IMR-90 (cell line): Measurements from ENCODE around the gene USP31. TPM values are rescaled to one million over a fixed set of nuclear protein-coding genes. Genes with fewer than 3 reads are reported as not detected.

ENCODE experiments used
- ATAC-seq: fragments of 200-7000 bp; cut with Tn5 transposase; 2 replicates; pipeline ENCODE4 v1.9.1; 2020; ENCODE audit warnings: low read depth, mild to moderate bottlenecking, moderate library complexity
- BruUV-seq: library from RNA; stranded (reverse); fragments of 400-500 nt; replicated peaks from 2 replicates; lab custom pipeline; 2021; lab: Mats Ljungman, UMichigan
- CTCF ChIA-PET: fragments of 300-600 bp; formaldehyde crosslinking; extraction: SDS; loops from one replicate; lab custom pipeline; 2021; ENCODE audit warnings: antibody characterized with exemption; lab: Yijun Ruan, JAX
- POLR2A ChIA-PET: fragments of 300-600 bp; sonication (Branson Sonifier 250); formaldehyde crosslinking; loops from one replicate; lab custom pipeline; 2022; ENCODE audit warnings: antibody characterized with exemption; ENCODE audit not compliant: unreplicated experiment; lab: Charles Lee
- DNase-seq: peaks from one replicate; pipeline ENCODE4 v3.0.0; 2013
- H2AFZ ChIP-seq: replicated peaks from 2 replicates; pipeline ENCODE3; 2013; ENCODE audit warnings: low read length, mild to moderate bottlenecking; ENCODE audit not compliant: poor library complexity
- H2AK5ac ChIP-seq: 2 replicates; pipeline ENCODE4 v1.6.1; 2013; ENCODE audit warnings: low read depth, low read length, inconsistent platforms
- H2AK9ac ChIP-seq: replicated peaks from 2 replicates; pipeline ENCODE3; 2013; ENCODE audit warnings: mild to moderate bottlenecking, low read depth, low read length, moderate library complexity; ENCODE audit not compliant: poor library complexity
- H2BK120ac ChIP-seq: 2 replicates; pipeline ENCODE4 v1.6.1; 2013; ENCODE audit warnings: low read depth, low read length, inconsistent platforms
- H2BK15ac ChIP-seq: 3 replicates; pipeline ENCODE4 v1.6.1; 2013; ENCODE audit warnings: low read depth, low read length, inconsistent platforms
- H2BK20ac ChIP-seq: 2 replicates; pipeline ENCODE4 v1.6.1; 2013; ENCODE audit warnings: low read depth, mild to moderate bottlenecking, inconsistent platforms, low read length, moderate library complexity
- H2BK5ac ChIP-seq: 2 replicates; pipeline ENCODE4 v1.6.1; 2013; ENCODE audit warnings: mild to moderate bottlenecking, low read depth, low read length, inconsistent platforms; ENCODE audit not compliant: poor library complexity, severe bottlenecking
- H3K14ac ChIP-seq: replicated peaks from 2 replicates; pipeline ENCODE4 v1.6.1; 2013; ENCODE audit warnings: low read depth, low read length, inconsistent platforms
- H3K18ac ChIP-seq: 2 replicates; pipeline ENCODE4 v1.6.1; 2013; ENCODE audit warnings: low read depth, low read length, control low read depth
- H3K23ac ChIP-seq: 2 replicates; pipeline ENCODE4 v1.6.1; 2013; ENCODE audit warnings: low read depth, low read length, inconsistent platforms
- H3K27ac ChIP-seq: 2 replicates; pipeline ENCODE4 v1.5.1; 2013; ENCODE audit warnings: mild to moderate bottlenecking, control low read depth, low read length; ENCODE audit not compliant: insufficient read depth
- H3K27me3 ChIP-seq: 2 replicates; pipeline ENCODE4 v1.6.1; 2013; ENCODE audit warnings: low read length; ENCODE audit not compliant: control insufficient read depth, insufficient read depth
- H3K36me3 ChIP-seq: 2 replicates; pipeline ENCODE4 v1.6.1; 2013; ENCODE audit warnings: low read length, mixed read lengths; ENCODE audit not compliant: control insufficient read depth, insufficient read depth
- H3K4ac ChIP-seq: 2 replicates; pipeline ENCODE4 v1.6.1; 2013; ENCODE audit warnings: low read depth, low read length, inconsistent platforms
- H3K4me1 ChIP-seq: 2 replicates; pipeline ENCODE4 v1.6.1; 2013; ENCODE audit warnings: low read length, mixed read lengths; ENCODE audit not compliant: control insufficient read depth, insufficient read depth
- H3K4me2 ChIP-seq: 2 replicates; pipeline ENCODE4 v1.6.1; 2013; ENCODE audit warnings: low read depth, mild to moderate bottlenecking, control low read depth, low read length, moderate library complexity
- H3K4me3 ChIP-seq: 2 replicates; pipeline ENCODE4 v1.5.1; 2013; ENCODE audit warnings: low read depth, mild to moderate bottlenecking, control low read depth, low read length, moderate library complexity; ENCODE audit not compliant: insufficient read depth
- H3K56ac ChIP-seq: 2 replicates; pipeline ENCODE4 v1.6.1; 2013; ENCODE audit warnings: low read length, inconsistent platforms; ENCODE audit not compliant: insufficient read depth; ENCODE audit errors: extremely low read depth
- H3K79me1 ChIP-seq, 2 experiments: 2 replicates each; pipeline ENCODE4 v1.6.1; 2013; ENCODE audit warnings: low read length in 2 of 2, inconsistent platforms in 1 of 2, low read depth in 1 of 2
- H3K9ac ChIP-seq: 2 replicates; pipeline ENCODE4 v1.6.1; 2013; ENCODE audit warnings: low read depth, low read length, control low read depth
- H3K9me1 ChIP-seq: 2 replicates; pipeline ENCODE4 v1.6.1; 2013; ENCODE audit warnings: low read length, inconsistent platforms; ENCODE audit not compliant: insufficient read depth
- H3K9me3 ChIP-seq: 2 replicates; pipeline ENCODE4 v1.6.1; 2013; ENCODE audit warnings: low read length; ENCODE audit not compliant: control insufficient read depth, insufficient read depth
- H4K20me1 ChIP-seq: 2 replicates; pipeline ENCODE4 v1.6.1; 2013; ENCODE audit warnings: low read length, inconsistent platforms; ENCODE audit not compliant: insufficient read depth
- H4K5ac ChIP-seq: 2 replicates; pipeline ENCODE4 v1.6.1; 2013; ENCODE audit warnings: mild to moderate bottlenecking, low read depth, low read length, control low read depth
- H4K8ac ChIP-seq, 2 experiments: 2 replicates each; pipeline ENCODE4 v1.6.1; 2013; ENCODE audit warnings: low read depth in 2 of 2, low read length in 2 of 2, control low read depth in 1 of 2, inconsistent platforms in 1 of 2
- H4K91ac ChIP-seq: 2 replicates; pipeline ENCODE4 v1.6.1; 2013; ENCODE audit warnings: low read depth, low read length, inconsistent platforms; ENCODE audit not compliant: insufficient read depth
- BHLHE40 ChIP-seq: fragments of 150-350 bp; IDR thresholded peaks from 2 replicates; pipeline ENCODE4 v1.6.1; 2016; ENCODE audit warnings: mild to moderate bottlenecking, low read depth, low read length
- FOS ChIP-seq: fragments of 150-350 bp; IDR thresholded peaks from 2 replicates; pipeline ENCODE4 v1.6.1; 2016; ENCODE audit warnings: low read depth, low read length
- MAFK ChIP-seq: IDR thresholded peaks from 2 replicates; pipeline ENCODE4 v1.6.1; 2012; ENCODE audit warnings: low read depth, low read length, improper control_type of control experiment
- MAZ ChIP-seq: IDR thresholded peaks from 2 replicates; pipeline ENCODE4 v1.6.1; 2012; ENCODE audit warnings: low read depth, mild to moderate bottlenecking, low read length, improper control_type of control experiment, moderate library complexity, borderline replicate concordance
- MXI1 ChIP-seq: IDR thresholded peaks from 2 replicates; pipeline ENCODE4 v1.6.1; 2012; ENCODE audit warnings: low read depth, mild to moderate bottlenecking, low read length, moderate library complexity, borderline replicate concordance
- NFE2L2 ChIP-seq: fragments of 150-350 bp; IDR thresholded peaks from 2 replicates; pipeline ENCODE4 v1.6.1; 2016; ENCODE audit warnings: low read depth, mild to moderate bottlenecking, low read length
- POLR2A ChIP-seq: IDR thresholded peaks from 2 replicates; pipeline ENCODE4 v1.6.1; 2012; ENCODE audit warnings: mild to moderate bottlenecking, low read depth, low read length
- RAD21 ChIP-seq: IDR thresholded peaks from 2 replicates; pipeline ENCODE4 v1.6.1; 2012; ENCODE audit warnings: low read length, improper control_type of control experiment
- RCOR1 ChIP-seq: IDR thresholded peaks from 2 replicates; pipeline ENCODE4 v1.6.1; 2012; ENCODE audit warnings: mild to moderate bottlenecking, low read length, improper control_type of control experiment; ENCODE audit not compliant: insufficient replicate concordance
- RFX5 ChIP-seq: IDR thresholded peaks from 2 replicates; pipeline ENCODE4 v1.8.0; 2012; ENCODE audit warnings: low read depth, mild to moderate bottlenecking, low read length, moderate library complexity
- SMC3 ChIP-seq: fragments of 150-350 bp; IDR thresholded peaks from 2 replicates; pipeline ENCODE4 v1.6.1; 2016; ENCODE audit warnings: low read depth, mild to moderate bottlenecking, antibody characterized with exemption, low read length, moderate library complexity
- WGBS, 2 experiments: methylation state at CpG; one replicate each; pipeline versions ENCODE4 v1.1.5 to v1.1.7; 2013; ENCODE audit warnings: missing lambda C conversion rate in 2 of 2; ENCODE audit not compliant: insufficient read length in 1 of 2; ENCODE audit errors: extremely low coverage in 2 of 2; 5-methylcytosine and 5-hydroxymethylcytosine counted together
- dilution Hi-C: fragments of 300-500 bp; cut with HindIII; formaldehyde crosslinking; loops from one replicate; pipeline ENCODE4 v1.14.3; 2018; ENCODE audit warnings: low sequenced_read_pairs; ENCODE audit not compliant: unreplicated experiment
- in situ Hi-C: fragments of 300-500 bp; cut with MboI; formaldehyde crosslinking; loops from 3 replicates; pipeline ENCODE4 v1.14.3; 2019; ENCODE audit warnings: low sequenced_read_pairs, inconsistent platforms, mixed read lengths
- intact Hi-C: fragments of 100-400 bp; cut with micrococcal nuclease; formaldehyde crosslinking; loops from 2 replicates; pipeline ENCODE4 v1.10.0; 2022
- polyA plus RNA-seq, 3 experiments: library from polyadenylated mRNA; depleted of rRNA; stranded (reverse); fragments of >200 nt; gene quantifications; 2 replicates each; pipeline ENCODE4 v1.2.3, GENCODE V29; 2012; ENCODE audit warnings: low replicate concordance in 1 of 3
- total RNA-seq: library from RNA; depleted of rRNA; stranded (reverse); fragments of >200 nt; gene quantifications from 2 replicates; pipeline ENCODE4 v1.2.3, GENCODE V29; 2012
- TF ChIP-seq, protein P1 (sequence below): conservative IDR thresholded peaks from 2 replicates; pipeline ENCODE4 v1.5.1; 2012; ENCODE audit warnings: mild to moderate bottlenecking, low read depth, low read length, improper control_type of control experiment

USP31 gene
- total and polyA plus RNA-seq, 2 of the 4 experiments (the other 2 are of a cell fraction): 2.9 to 3.4 TPM

- Histone ChIP-seq H3K27me3 (no peaks in the 10 kb centered on the region), H2AK9ac (no peak overlapping the region), H3K4ac (no peak overlapping the region), H4K5ac (no peak overlapping the region), H3K4me3 (no peak overlapping the region), H2BK15ac (no peak overlapping the region), H3K18ac (no peak overlapping the region), H2AFZ (no peak overlapping the region), H2AK5ac (no peak overlapping the region), H4K91ac (no peak overlapping the region), H4K20me1 (no peaks in the 10 kb centered on the region), H4K8ac (no peak overlapping the region), H3K9ac (no peak overlapping the region), H3K36me3 (no peaks in the 10 kb centered on the region), H3K23ac (no peak overlapping the region), H2BK5ac (no peak overlapping the region), H3K27ac (no peak overlapping the region), H3K9me1 (no peaks in the 10 kb centered on the region), H2BK20ac (no peak overlapping the region), H3K4me2 (no peak overlapping the region), H3K79me1 (no peaks in the 10 kb centered on the region), H3K9me3 (no peaks in the 10 kb centered on the region), H2BK120ac (no peak overlapping the region), H3K14ac (no peak overlapping the region), H3K56ac (no peak overlapping the region), H3K4me1 (no peaks in the 10 kb centered on the region)
- ChIA-PET POLR2A (no interaction called here), CTCF (no interaction called here)
- DNase-seq (no peak), ATAC-seq (no peak)
- dilution Hi-C loops: no loop called here
- TF ChIP-seq MAZ (no peak), NFE2L2 (no peak), SMC3 (no peak), BHLHE40 (no peak), MXI1 (no peak), FOS (no peak), RFX5 (no peak), MAFK (no peak), POLR2A (no peak), RCOR1 (no peak), RAD21 (no peak)
- TF ChIP-seq, protein P1, sequence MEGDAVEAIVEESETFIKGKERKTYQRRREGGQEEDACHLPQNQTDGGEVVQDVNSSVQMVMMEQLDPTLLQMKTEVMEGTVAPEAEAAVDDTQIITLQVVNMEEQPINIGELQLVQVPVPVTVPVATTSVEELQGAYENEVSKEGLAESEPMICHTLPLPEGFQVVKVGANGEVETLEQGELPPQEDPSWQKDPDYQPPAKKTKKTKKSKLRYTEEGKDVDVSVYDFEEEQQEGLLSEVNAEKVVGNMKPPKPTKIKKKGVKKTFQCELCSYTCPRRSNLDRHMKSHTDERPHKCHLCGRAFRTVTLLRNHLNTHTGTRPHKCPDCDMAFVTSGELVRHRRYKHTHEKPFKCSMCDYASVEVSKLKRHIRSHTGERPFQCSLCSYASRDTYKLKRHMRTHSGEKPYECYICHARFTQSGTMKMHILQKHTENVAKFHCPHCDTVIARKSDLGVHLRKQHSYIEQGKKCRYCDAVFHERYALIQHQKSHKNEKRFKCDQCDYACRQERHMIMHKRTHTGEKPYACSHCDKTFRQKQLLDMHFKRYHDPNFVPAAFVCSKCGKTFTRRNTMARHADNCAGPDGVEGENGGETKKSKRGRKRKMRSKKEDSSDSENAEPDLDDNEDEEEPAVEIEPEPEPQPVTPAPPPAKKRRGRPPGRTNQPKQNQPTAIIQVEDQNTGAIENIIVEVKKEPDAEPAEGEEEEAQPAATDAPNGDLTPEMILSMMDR: no peak
- WGBS, 2 experiments: no CpG with 5 or more reads among the region's 1 CpG
- intact Hi-C loops: no loop called here
- in situ Hi-C loops: no loop called here
- BruUV-seq: no TSS peak
These were observed 132.9 kb downstream of the USP31 start for GRCh38 chr16:23016368-23016767.
